ENCODE data around the gene MYBPH.
A peak's percentile ranks its signal among the peaks of the same experiment; 100 is the strongest.

Gene MYBPH

DNA sequence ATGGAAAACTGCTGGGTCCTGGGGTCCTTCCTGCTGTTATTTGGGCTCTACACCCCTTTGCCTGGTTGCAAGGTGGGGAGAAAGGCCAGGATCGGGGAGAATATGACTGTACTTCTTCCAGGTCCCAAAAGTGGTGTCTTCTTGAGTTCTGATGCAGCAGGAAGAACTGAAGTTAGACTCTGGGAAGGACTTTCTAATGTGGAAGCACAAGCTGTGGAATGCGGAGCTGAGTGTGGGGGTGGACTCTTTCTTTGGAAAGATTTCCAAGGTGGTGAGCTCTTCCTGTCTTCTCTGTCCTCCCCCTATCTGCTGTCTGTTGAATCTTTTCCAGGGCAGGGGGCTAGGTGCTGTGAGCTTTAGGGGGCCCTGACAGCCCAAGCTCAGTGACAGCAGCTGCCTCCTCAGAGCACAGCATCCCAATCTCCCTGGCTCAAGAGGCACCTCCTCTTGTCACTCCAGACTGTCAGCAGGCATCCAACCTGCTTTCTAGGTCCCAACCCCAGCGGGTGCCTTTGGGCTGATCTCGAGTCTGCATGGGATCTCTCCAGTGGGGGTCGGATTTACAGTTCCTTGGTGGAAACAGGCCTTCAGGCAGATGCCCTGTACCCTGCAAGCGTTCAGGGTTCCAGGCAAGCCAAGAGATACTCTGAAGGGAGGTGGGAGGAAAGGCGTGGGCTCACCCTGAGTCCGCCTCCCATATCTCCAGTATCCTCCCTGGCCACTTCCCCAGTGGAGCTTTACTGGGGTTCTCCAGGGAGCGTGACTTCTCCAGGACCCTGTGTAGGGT is 24.9 kb downstream of the MYBPH start:
- ATAC-seq (ENCODE audit: low read depth): no peak
- DNase-seq (ENCODE audit: low spot score): no peak
- H3K9me3 ChIP-seq (ENCODE audit: severe bottlenecking): no peaks in the 10 kb centered on the region
- no peaks in the 10 kb centered on the region for H3K36me3 ChIP-seq (ENCODE audit: low read depth)
- no peaks in the 10 kb centered on the region for H3K27me3 ChIP-seq (ENCODE audit: insufficient read depth, poor library complexity, severe bottlenecking)
- peaks cover 33% of the 10 kb centered on the region for H3K4me1 ChIP-seq (ENCODE audit: insufficient read depth, poor library complexity, severe bottlenecking)
- no peak overlapping the region for H3K27ac ChIP-seq (ENCODE audit: poor library complexity, severe bottlenecking)
- TF ChIP-seq, protein P1, sequence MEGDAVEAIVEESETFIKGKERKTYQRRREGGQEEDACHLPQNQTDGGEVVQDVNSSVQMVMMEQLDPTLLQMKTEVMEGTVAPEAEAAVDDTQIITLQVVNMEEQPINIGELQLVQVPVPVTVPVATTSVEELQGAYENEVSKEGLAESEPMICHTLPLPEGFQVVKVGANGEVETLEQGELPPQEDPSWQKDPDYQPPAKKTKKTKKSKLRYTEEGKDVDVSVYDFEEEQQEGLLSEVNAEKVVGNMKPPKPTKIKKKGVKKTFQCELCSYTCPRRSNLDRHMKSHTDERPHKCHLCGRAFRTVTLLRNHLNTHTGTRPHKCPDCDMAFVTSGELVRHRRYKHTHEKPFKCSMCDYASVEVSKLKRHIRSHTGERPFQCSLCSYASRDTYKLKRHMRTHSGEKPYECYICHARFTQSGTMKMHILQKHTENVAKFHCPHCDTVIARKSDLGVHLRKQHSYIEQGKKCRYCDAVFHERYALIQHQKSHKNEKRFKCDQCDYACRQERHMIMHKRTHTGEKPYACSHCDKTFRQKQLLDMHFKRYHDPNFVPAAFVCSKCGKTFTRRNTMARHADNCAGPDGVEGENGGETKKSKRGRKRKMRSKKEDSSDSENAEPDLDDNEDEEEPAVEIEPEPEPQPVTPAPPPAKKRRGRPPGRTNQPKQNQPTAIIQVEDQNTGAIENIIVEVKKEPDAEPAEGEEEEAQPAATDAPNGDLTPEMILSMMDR (IDR thresholded peaks at IDR 0.05; ENCODE audit: poor library complexity, severe bottlenecking): no peak
- H3K4me3 ChIP-seq (ENCODE audit: severe bottlenecking): no peak overlapping the region

DNA sequence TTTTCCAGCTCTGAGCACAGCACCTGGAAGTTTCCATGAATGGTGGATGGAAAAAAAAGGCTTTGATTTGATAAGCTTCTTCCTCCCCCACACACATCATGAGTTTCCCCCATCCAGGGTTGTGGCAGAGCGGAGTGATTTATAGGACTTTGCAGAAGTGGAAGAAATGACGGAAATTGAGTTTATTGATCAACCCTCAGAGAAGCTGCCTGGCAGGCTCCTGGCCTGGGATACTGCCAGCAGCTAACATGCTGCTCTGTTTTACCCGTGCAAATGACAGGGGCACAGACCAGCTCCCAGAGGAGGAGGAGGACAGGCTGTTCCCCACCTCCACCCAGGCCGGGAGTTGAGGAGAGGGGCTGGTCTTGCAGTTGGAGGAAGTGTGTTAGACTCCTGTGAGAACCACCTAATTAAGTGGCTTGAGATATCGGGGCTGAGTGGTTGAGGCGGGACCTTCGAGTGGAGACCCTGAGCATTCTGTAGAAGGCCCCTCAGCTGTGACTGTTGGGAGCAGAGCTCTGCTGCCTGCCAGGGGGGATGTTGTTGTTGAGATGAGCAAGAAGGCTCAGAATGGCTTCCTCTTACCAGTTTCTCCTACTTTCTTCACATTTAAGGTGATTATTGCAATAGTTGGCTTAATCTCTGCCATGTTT is 26.3 kb downstream of the MYBPH start:
- H3K4me3 ChIP-seq (ENCODE audit: severe bottlenecking): no peak overlapping the region
- no peak for DNase-seq (ENCODE audit: low spot score)
- peaks cover 21% of the 10 kb centered on the region for H3K4me1 ChIP-seq (ENCODE audit: insufficient read depth, poor library complexity, severe bottlenecking)
- H3K27me3 ChIP-seq (ENCODE audit: insufficient read depth, poor library complexity, severe bottlenecking): no peaks in the 10 kb centered on the region
- TF ChIP-seq, protein P1 (IDR thresholded peaks at IDR 0.05; ENCODE audit: poor library complexity, severe bottlenecking): no peak
- H3K27ac ChIP-seq (ENCODE audit: poor library complexity, severe bottlenecking): no peak overlapping the region
- H3K36me3 ChIP-seq (ENCODE audit: low read depth): no peaks in the 10 kb centered on the region
- ATAC-seq (ENCODE audit: low read depth): no peak
- H3K9me3 ChIP-seq (ENCODE audit: severe bottlenecking): no peaks in the 10 kb centered on the region

DNA sequence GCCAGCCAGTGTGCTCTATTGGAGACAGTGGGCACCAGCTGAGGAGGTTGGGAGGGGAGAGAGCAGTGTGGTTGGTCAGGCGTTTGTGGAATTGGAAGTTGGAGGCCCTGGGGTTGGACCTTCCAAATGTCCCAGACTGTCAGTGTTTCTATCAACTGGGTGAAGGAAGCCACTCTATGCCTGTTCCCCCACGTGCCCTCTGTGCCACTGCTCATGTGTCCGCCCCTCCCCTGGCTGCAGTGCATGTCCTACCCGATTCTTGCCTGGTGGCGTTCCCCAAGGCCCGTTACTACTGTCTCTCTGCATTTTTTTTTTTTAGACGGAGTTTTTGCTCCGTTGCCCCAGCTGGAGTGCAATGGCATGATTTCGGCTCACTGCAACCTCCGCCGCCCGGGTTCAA is 27.0 kb downstream of the MYBPH start:
- Histone ChIP-seq H3K4me3 (ENCODE audit: severe bottlenecking) (no peak overlapping the region), H3K27me3 (ENCODE audit: insufficient read depth, poor library complexity, severe bottlenecking) (no peaks in the 10 kb centered on the region), H3K27ac (ENCODE audit: poor library complexity, severe bottlenecking) (no peak overlapping the region), H3K9me3 (ENCODE audit: severe bottlenecking) (no peaks in the 10 kb centered on the region), H3K36me3 (ENCODE audit: low read depth) (no peaks in the 10 kb centered on the region), H3K4me1 (ENCODE audit: insufficient read depth, poor library complexity, severe bottlenecking) (peaks cover 14% of the 10 kb centered on the region)
- ATAC-seq (ENCODE audit: low read depth) (no peak), DNase-seq (ENCODE audit: low spot score) (no peak)
- TF ChIP-seq, protein P1 (IDR thresholded peaks at IDR 0.05; ENCODE audit: poor library complexity, severe bottlenecking): no peak

DNA sequence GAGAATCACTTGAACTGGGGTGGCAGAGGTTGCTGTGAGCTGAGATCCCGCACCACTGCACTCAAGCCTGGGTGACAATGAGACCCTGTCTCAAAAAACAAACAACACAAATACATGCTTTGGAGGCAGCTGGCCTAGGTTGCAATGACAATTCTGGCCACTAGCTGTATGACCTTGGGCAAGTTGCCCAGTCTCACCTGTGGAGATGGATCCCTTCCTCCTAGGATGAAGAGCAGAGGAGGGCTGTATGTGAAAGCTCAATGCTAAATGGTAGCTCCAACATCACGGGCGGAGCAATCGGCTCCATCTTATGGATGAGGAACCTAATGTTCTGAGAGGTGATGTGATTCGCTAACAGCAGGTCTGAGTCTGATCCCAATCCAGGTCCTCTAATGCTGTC is 27.5 kb downstream of the MYBPH start:
- Histone ChIP-seq H3K27me3 (ENCODE audit: insufficient read depth, poor library complexity, severe bottlenecking) (no peaks in the 10 kb centered on the region), H3K36me3 (ENCODE audit: low read depth) (no peaks in the 10 kb centered on the region), H3K27ac (ENCODE audit: poor library complexity, severe bottlenecking) (no peak overlapping the region), H3K4me3 (ENCODE audit: severe bottlenecking) (no peak overlapping the region), H3K4me1 (ENCODE audit: insufficient read depth, poor library complexity, severe bottlenecking) (peaks cover 9% of the 10 kb centered on the region), H3K9me3 (ENCODE audit: severe bottlenecking) (no peaks in the 10 kb centered on the region)
- DNase-seq (ENCODE audit: low spot score) (no peak), ATAC-seq (ENCODE audit: low read depth) (no peak)
- TF ChIP-seq, protein P1 (IDR thresholded peaks at IDR 0.05; ENCODE audit: poor library complexity, severe bottlenecking): peak; percentile 27

DNA sequence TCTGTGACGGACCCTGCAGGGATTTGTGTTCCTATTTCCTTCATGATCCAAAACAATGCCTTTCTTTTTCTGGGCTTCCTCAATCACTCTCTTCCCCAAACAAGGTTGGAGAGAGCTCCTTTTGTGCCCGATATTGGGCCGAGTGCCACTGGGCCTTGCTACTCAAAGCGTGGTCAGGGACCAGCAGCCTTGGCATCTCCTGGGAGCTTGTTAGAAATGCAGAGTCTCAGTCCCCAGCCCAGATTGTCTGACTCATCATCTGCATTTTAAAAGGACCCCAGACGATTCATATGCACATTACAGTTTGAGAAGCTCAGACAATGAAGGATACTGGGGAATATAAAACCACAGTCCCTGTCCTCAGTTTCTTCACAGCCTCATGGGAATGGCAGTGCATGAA is 28.2 kb downstream of the MYBPH start:
- Histone ChIP-seq H3K9me3 (ENCODE audit: severe bottlenecking) (no peaks in the 10 kb centered on the region), H3K27me3 (ENCODE audit: insufficient read depth, poor library complexity, severe bottlenecking) (no peaks in the 10 kb centered on the region), H3K4me3 (ENCODE audit: severe bottlenecking) (no peak overlapping the region), H3K36me3 (ENCODE audit: low read depth) (no peaks in the 10 kb centered on the region), H3K27ac (ENCODE audit: poor library complexity, severe bottlenecking) (no peak overlapping the region), H3K4me1 (ENCODE audit: insufficient read depth, poor library complexity, severe bottlenecking) (peaks cover 3% of the 10 kb centered on the region)
- DNase-seq (ENCODE audit: low spot score) (no peak), ATAC-seq (ENCODE audit: low read depth) (no peak)
- TF ChIP-seq, protein P1 (IDR thresholded peaks at IDR 0.05; ENCODE audit: poor library complexity, severe bottlenecking): no peak

All from RWPE2 (cell line).